GM12878 (cell line): ENCODE data around the gene CD79A. TPM values are rescaled to one million over a fixed set of nuclear protein-coding genes. Genes with fewer than 3 reads are reported as not detected.

ENCODE experiments used
- ATAC-seq: fragments of 200-7000 bp; cut with Tn5 transposase; 3 replicates; pipeline ENCODE4 v1.9.1; 2020; ENCODE audit warnings: mild to moderate bottlenecking, moderate library complexity
- BruUV-seq: library from RNA; stranded (reverse); fragments of 400-500 nt; replicated peaks from 2 replicates; lab custom pipeline; 2021; lab: Mats Ljungman, UMichigan
- CTCF ChIA-PET: fragments of 300-600 bp; sonication (Branson Sonifier 250); formaldehyde crosslinking; extraction: SDS; loops from one replicate; lab custom pipeline; 2021; ENCODE audit warnings: inconsistent platforms; lab: Yijun Ruan, JAX
- POLR2A ChIA-PET: fragments of 350-600 bp; formaldehyde crosslinking; extraction: SDS; loops from one replicate; lab custom pipeline; 2021; ENCODE audit warnings: inconsistent platforms; lab: Charles Lee
- RAD21 ChIA-PET: fragments of 300-600 bp; sonication (Branson Sonifier 250); formaldehyde crosslinking; loops from one replicate; lab custom pipeline; 2023; ENCODE audit warnings: antibody characterized with exemption; ENCODE audit not compliant: unreplicated experiment; lab: Charles Lee
- SMC1A ChIA-PET: fragments of 300-600 bp; sonication (Branson Sonifier 250); formaldehyde crosslinking; loops from one replicate; lab custom pipeline; 2023; ENCODE audit not compliant: unreplicated experiment, uncharacterized antibody; lab: Charles Lee
- DNase-seq: peaks from one replicate; pipeline ENCODE4 v3.0.0-alpha.2; 2011; ENCODE audit warnings: low read depth, low spot score
- FAIRE-seq: peaks from 3 replicates; lab custom pipeline; 2011; peaks lifted over from hg19 to GRCh38; lab: Jason Lieb, UNC
- H2AFZ ChIP-seq: 2 replicates; pipeline ENCODE4 v1.6.0; 2011; ENCODE audit warnings: low read depth, low read length, control low read depth; ENCODE audit not compliant: control insufficient read depth
- H3K27ac ChIP-seq: 2 replicates; pipeline ENCODE4 v1.5.1; 2011; ENCODE audit warnings: control low read depth; ENCODE audit not compliant: control insufficient read depth, insufficient read depth
- H3K27me3 ChIP-seq, 2 experiments: replicated peaks in 1 of 2; 2 replicates each; pipeline versions ENCODE4 v1.6.0 to v1.6.1; 2011; ENCODE audit warnings: low read length in 1 of 2; ENCODE audit not compliant: control insufficient read depth in 2 of 2, insufficient read depth in 2 of 2
- H3K36me3 ChIP-seq, 2 experiments: 2 replicates each; pipeline ENCODE4 v1.5.1; 2011; ENCODE audit warnings: low read length in 1 of 2; ENCODE audit not compliant: control insufficient read depth in 2 of 2, insufficient read depth in 2 of 2
- H3K4me1 ChIP-seq: 2 replicates; pipeline ENCODE4 v1.6.1; 2011; ENCODE audit warnings: mild to moderate bottlenecking, low read length, moderate library complexity, mixed read lengths; ENCODE audit not compliant: control insufficient read depth, insufficient read depth
- H3K4me2 ChIP-seq: 2 replicates; pipeline ENCODE4 v1.6.0; 2011; ENCODE audit warnings: control low read depth; ENCODE audit not compliant: control insufficient read depth, insufficient read depth
- H3K4me3 ChIP-seq: fragments of 200-600 bp; sonication (generic); 2 replicates; pipeline ENCODE4 v1.5.1; 2016
- H3K79me2 ChIP-seq: 2 replicates; pipeline ENCODE4 v1.6.0; 2011; ENCODE audit warnings: low read length; ENCODE audit not compliant: control insufficient read depth, insufficient read depth
- H3K9ac ChIP-seq: 2 replicates; pipeline ENCODE4 v1.8.0; 2011; ENCODE audit warnings: low read length, control low read depth, mixed read lengths; ENCODE audit not compliant: control insufficient read depth, insufficient read depth
- H3K9me3 ChIP-seq: replicated peaks from 3 replicates; pipeline ENCODE4 v1.5.1; 2011; ENCODE audit warnings: mild to moderate bottlenecking, low read length; ENCODE audit not compliant: control insufficient read depth, insufficient read depth
- H4K20me1 ChIP-seq: 2 replicates; pipeline ENCODE4 v1.6.0; 2011; ENCODE audit not compliant: control insufficient read depth, insufficient read depth
- CBX5 ChIP-seq: sonication (generic); IDR thresholded peaks from 2 replicates; pipeline ENCODE4 v1.6.1; 2016; ENCODE audit warnings: low read depth, moderate library complexity, mild to moderate bottlenecking, inconsistent platforms
- CHD1 ChIP-seq: IDR thresholded peaks from 2 replicates; pipeline ENCODE4 v1.6.1; 2012; ENCODE audit warnings: low read depth, low read length, improper control_type of control experiment
- MYC ChIP-seq: IDR thresholded peaks from 2 replicates; pipeline ENCODE4 v1.6.1; 2011; ENCODE audit warnings: mild to moderate bottlenecking, low read length, moderate library complexity, inconsistent platforms; ENCODE audit not compliant: insufficient read depth, insufficient replicate concordance, insufficient read length, severe bottlenecking
- POLR2A ChIP-seq: IDR thresholded peaks from 2 replicates; pipeline ENCODE4 v1.6.1; 2011; ENCODE audit warnings: low read depth, mild to moderate bottlenecking, low read length
- SMAD5 ChIP-seq: IDR thresholded peaks from 2 replicates; pipeline ENCODE4 v1.6.1; 2016; ENCODE audit warnings: antibody characterized with exemption, low read depth
- ZBTB33 ChIP-seq: fragments of 450-650 bp; IDR thresholded peaks from 2 replicates; pipeline ENCODE4 v1.6.1; 2017; ENCODE audit warnings: mild to moderate bottlenecking
- WGBS: methylation state at CpG from one replicate; pipeline ENCODE4 v1.1.6; 2016; ENCODE audit warnings: low lambda C conversion rate; ENCODE audit not compliant: insufficient replicate concordance, insufficient coverage; ENCODE audit errors: missing lambda C conversion rate; 5-methylcytosine and 5-hydroxymethylcytosine counted together
- in situ Hi-C: fragments of 300-500 bp; cut with MboI; formaldehyde crosslinking; loops from 9 replicates; pipeline ENCODE4 v1.14.3; 2018; ENCODE audit warnings: mixed read lengths
- intact Hi-C: fragments of 100-400 bp; cut with micrococcal nuclease; formaldehyde crosslinking; loops from one replicate; pipeline ENCODE4 v1.14.2; 2022; ENCODE audit not compliant: unreplicated experiment
- polyA plus RNA-seq, 11 experiments: library from polyadenylated mRNA; depleted of rRNA in 4 of 11; unstranded in 6 of 11; stranded (reverse) in 5 of 11; fragments of >200 nt; fragmentation: Nextera tagmentation in 4 of 11; fragmentation: Illumina TruSeq in 1 of 11; extraction: Ambion mirVana in 4 of 11; extraction: Trizol in 1 of 11; gene quantifications; 1 replicate in 1 of 11; 2 replicates in 10 of 11; pipeline versions ENCODE4 v1.2.1 to v1.2.3, GENCODE V29; 2011 to 2016; ENCODE audit warnings: inconsistent platforms in 2 of 11, missing spikeins in 2 of 11, low read depth in 1 of 11
- total RNA-seq, 4 experiments: library from RNA; depleted of rRNA in 3 of 4; stranded (reverse); fragments of >200 nt in 3 of 4; fragmentation: Illumina TruSeq in 1 of 4; extraction: Trizol in 1 of 4; gene quantifications; 2 replicates each; pipeline versions ENCODE4 v1.2.1 to v1.2.3, GENCODE V29; 2013 to 2021

The CD79A gene
- total and polyA plus RNA-seq, 10 of the 15 experiments (the other 5 are each of a cell fraction or from before 2014, with no cell fraction given) = 38.8 to 414 (median 282) TPM

- FAIRE-seq (no peak), DNase-seq (no peak), ATAC-seq (no peak)
- intact Hi-C loops (no loop called here), in situ Hi-C loops (no loop called here)
- H3K79me2 ChIP-seq = no peaks in the 10 kb centered on the region
- H3K4me1 ChIP-seq = no peaks in the 10 kb centered on the region
- no peak overlapping the region for H3K27ac ChIP-seq
- ChIA-PET CTCF (no interaction called here), POLR2A (interaction anchor here (0.6 to 0.9 kb wide), 2 partner anchors 9 to 16 kb away, joined by 3 read pairs; no protein-coding TSS in a partner anchor), RAD21 (no interaction called here), SMC1A (no interaction called here)
- H3K27me3 ChIP-seq = peaks cover 0 to 3% of the 10 kb centered on the region in 2 experiments; a peak in 2 of 4 replicates
- peaks cover 6 to 11% of the 10 kb centered on the region in 2 experiments; a peak in 3 of 4 replicates for H3K36me3 ChIP-seq
- no peak overlapping the region for H3K4me2 ChIP-seq
- H4K20me1 ChIP-seq = peaks cover 6% of the 10 kb centered on the region; the same call in 1 of the 2 replicates
- WGBS = 70% methylated on average over 12 of the region's 12 CpGs
- BruUV-seq = no TSS peak
- no peak overlapping the region for H2AFZ ChIP-seq
- no peak for TF ChIP-seq SMAD5
- peak; percentile 71; the same call in 1 of the 2 replicates for TF ChIP-seq POLR2A
- TF ChIP-seq MYC = no peak
- no peaks in the 10 kb centered on the region for H3K9me3 ChIP-seq
- H3K9ac ChIP-seq = no peak overlapping the region
- H3K4me3 ChIP-seq = no peak overlapping the region
These were observed 33.3 kb downstream of the CD79A start for GRCh38 chr19:41910240-41910991.

- H3K79me2 ChIP-seq = no peaks in the 10 kb centered on the region
- WGBS = 39% methylated on average over 13 of the region's 13 CpGs
- no peak overlapping the region for H3K9ac ChIP-seq
- peaks cover 0 to 4% of the 10 kb centered on the region in 2 experiments; a peak in 3 of 4 replicates for H3K36me3 ChIP-seq
- ChIA-PET POLR2A (no interaction called here), RAD21 (no interaction called here), CTCF (no interaction called here), SMC1A (no interaction called here)
- intact Hi-C loops = no loop called here
- no peaks in the 10 kb centered on the region for H3K9me3 ChIP-seq
- no peaks in the 10 kb centered on the region for H3K4me1 ChIP-seq
- H3K27ac ChIP-seq = no peak overlapping the region
- no TSS peak for BruUV-seq
- no peak for FAIRE-seq
- peaks cover 3% of the 10 kb centered on the region in 2 experiments; a peak in 3 of 4 replicates for H3K27me3 ChIP-seq
- no peak overlapping the region for H2AFZ ChIP-seq
- H4K20me1 ChIP-seq = peaks cover 6% of the 10 kb centered on the region; the same call in 1 of the 2 replicates
- in situ Hi-C loops = no loop called here
- DNase-seq = no peak
- H3K4me3 ChIP-seq = no peak overlapping the region
- H3K4me2 ChIP-seq = no peak overlapping the region
- no peak for TF ChIP-seq ZBTB33
- peak; percentile 47; the same call in 1 of the 2 replicates for TF ChIP-seq POLR2A
- TF ChIP-seq CHD1 = no peak
- TF ChIP-seq CBX5 = no peak
- ATAC-seq = no peak
These were observed 34.2 kb downstream of the CD79A start for GRCh38 chr19:41910992-41911888.
